MM.1S (cell line): ENCODE data around the gene ITGA6.

Experiments used
- DNase-seq: peaks from one replicate; pipeline ENCODE4 v3.0.0-alpha.2; 2015
- H2AFZ ChIP-seq: fragments of 300-600 bp; sonication (generic); 2 replicates; pipeline ENCODE4 v1.6.0; 2016; ENCODE audit warnings: antibody characterized with exemption, low read length
- H3F3A ChIP-seq: fragments of 300-600 bp; sonication (generic); 2 replicates; pipeline ENCODE4 v1.6.1; 2016; ENCODE audit warnings: mild to moderate bottlenecking, antibody characterized with exemption, low read length, moderate library complexity, mixed read lengths; ENCODE audit not compliant: insufficient read depth
- H3K27ac ChIP-seq: fragments of 300-600 bp; sonication (generic); 2 replicates; pipeline ENCODE4 v1.5.1; 2016; ENCODE audit warnings: mild to moderate bottlenecking, low read length
- H3K27me3 ChIP-seq: fragments of 300-600 bp; sonication (generic); replicated peaks from 2 replicates; pipeline ENCODE4 v1.6.0; 2016; ENCODE audit warnings: low read length; ENCODE audit not compliant: insufficient read depth
- H3K36me3 ChIP-seq: fragments of 300-600 bp; sonication (generic); replicated peaks from 2 replicates; pipeline ENCODE4 v1.6.1; 2016; ENCODE audit warnings: mild to moderate bottlenecking, low read length, mixed read lengths; ENCODE audit not compliant: insufficient read depth
- H3K4me1 ChIP-seq: fragments of 300-600 bp; sonication (generic); 2 replicates; pipeline ENCODE4 v1.6.1; 2016; ENCODE audit warnings: low read length, mixed read lengths
- H3K4me2 ChIP-seq: fragments of 300-600 bp; sonication (generic); 2 replicates; pipeline ENCODE4 v1.6.0; 2016; ENCODE audit warnings: low read depth, low read length
- H3K4me3 ChIP-seq: fragments of 300-600 bp; sonication (generic); 2 replicates; pipeline ENCODE4 v1.5.1; 2016; ENCODE audit warnings: low read length, mixed read lengths
- H3K79me2 ChIP-seq: fragments of 300-600 bp; sonication (generic); 2 replicates; pipeline ENCODE4 v1.6.1; 2016; ENCODE audit warnings: mixed run types, low read length, mixed read lengths
- H3K9ac ChIP-seq: fragments of 300-600 bp; sonication (generic); 2 replicates; pipeline ENCODE4 v1.6.1; 2016; ENCODE audit warnings: low read length, mixed read lengths
- H3K9me2 ChIP-seq: fragments of 300-600 bp; sonication (generic); replicated peaks from 2 replicates; pipeline ENCODE4 v1.6.1; 2016; ENCODE audit warnings: mild to moderate bottlenecking, low read length, mixed read lengths; ENCODE audit not compliant: insufficient read depth
- H3K9me3 ChIP-seq: fragments of 300-600 bp; sonication (generic); replicated peaks from 2 replicates; pipeline ENCODE4 v1.6.1; 2016; ENCODE audit warnings: mild to moderate bottlenecking, low read length, mixed read lengths; ENCODE audit not compliant: insufficient read depth
- H4K20me1 ChIP-seq: fragments of 300-600 bp; sonication (generic); 2 replicates; pipeline ENCODE4 v1.6.1; 2016; ENCODE audit warnings: mild to moderate bottlenecking, low read length, moderate library complexity, mixed read lengths; ENCODE audit not compliant: insufficient read depth
- EZH2 ChIP-seq: fragments of 300-600 bp; sonication (generic); optimal IDR thresholded peaks from 2 replicates; pipeline ENCODE3; 2017; ENCODE audit warnings: low read depth, mild to moderate bottlenecking, antibody characterized with exemption, low read length, mixed read lengths
- EZH2phosphoT487 ChIP-seq: fragments of 300-600 bp; sonication (generic); IDR thresholded peaks from 2 replicates; pipeline ENCODE4 v1.6.1; 2018; ENCODE audit warnings: antibody characterized with exemption, low read length
- TF ChIP-seq, protein P1 (sequence below): fragments of 300-600 bp; sonication (generic); IDR thresholded peaks from 2 replicates; pipeline ENCODE4 v1.5.1; 2016; ENCODE audit warnings: antibody characterized with exemption, low read length, mixed read lengths

The ITGA6 gene

DNA sequence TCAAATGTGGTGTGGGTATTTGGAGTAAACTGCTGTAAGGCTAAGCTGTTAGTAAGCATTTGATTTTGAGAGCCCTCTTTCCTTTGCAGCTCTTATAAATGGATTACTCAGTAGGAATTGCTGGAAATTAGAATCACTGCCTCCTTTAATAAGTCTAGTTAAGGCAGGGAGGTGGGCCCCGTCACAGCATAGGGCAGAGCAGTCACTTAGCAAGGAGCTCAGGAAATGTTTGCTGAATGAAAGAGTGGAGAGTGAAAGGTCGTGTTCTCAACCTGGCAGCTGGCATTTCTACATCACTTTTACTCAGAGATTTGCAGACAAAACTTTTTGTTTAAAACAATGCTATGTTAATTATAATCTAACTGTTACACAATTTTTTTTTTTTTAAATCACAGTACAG, 25.5 kb downstream of the ITGA6 start:
- H3K36me3 ChIP-seq, result no peaks in the 10 kb centered on the region
- peaks cover 20% of the 10 kb centered on the region for H3K4me1 ChIP-seq
- no peaks in the 10 kb centered on the region for H3K9me3 ChIP-seq
- H3K79me2 ChIP-seq, result no peaks in the 10 kb centered on the region
- no peak for TF ChIP-seq EZH2phosphoT487
- TF ChIP-seq EZH2, result no peak
- TF ChIP-seq, protein P1, sequence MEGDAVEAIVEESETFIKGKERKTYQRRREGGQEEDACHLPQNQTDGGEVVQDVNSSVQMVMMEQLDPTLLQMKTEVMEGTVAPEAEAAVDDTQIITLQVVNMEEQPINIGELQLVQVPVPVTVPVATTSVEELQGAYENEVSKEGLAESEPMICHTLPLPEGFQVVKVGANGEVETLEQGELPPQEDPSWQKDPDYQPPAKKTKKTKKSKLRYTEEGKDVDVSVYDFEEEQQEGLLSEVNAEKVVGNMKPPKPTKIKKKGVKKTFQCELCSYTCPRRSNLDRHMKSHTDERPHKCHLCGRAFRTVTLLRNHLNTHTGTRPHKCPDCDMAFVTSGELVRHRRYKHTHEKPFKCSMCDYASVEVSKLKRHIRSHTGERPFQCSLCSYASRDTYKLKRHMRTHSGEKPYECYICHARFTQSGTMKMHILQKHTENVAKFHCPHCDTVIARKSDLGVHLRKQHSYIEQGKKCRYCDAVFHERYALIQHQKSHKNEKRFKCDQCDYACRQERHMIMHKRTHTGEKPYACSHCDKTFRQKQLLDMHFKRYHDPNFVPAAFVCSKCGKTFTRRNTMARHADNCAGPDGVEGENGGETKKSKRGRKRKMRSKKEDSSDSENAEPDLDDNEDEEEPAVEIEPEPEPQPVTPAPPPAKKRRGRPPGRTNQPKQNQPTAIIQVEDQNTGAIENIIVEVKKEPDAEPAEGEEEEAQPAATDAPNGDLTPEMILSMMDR, result no peak
- no peaks in the 10 kb centered on the region for H3K9me2 ChIP-seq
- H3K27ac ChIP-seq, result no peak overlapping the region
- H3K9ac ChIP-seq, result no peak overlapping the region
- no peak overlapping the region for H3K4me3 ChIP-seq
- H3F3A ChIP-seq, result no peaks in the 10 kb centered on the region
- no peaks in the 10 kb centered on the region for H4K20me1 ChIP-seq
- H3K27me3 ChIP-seq, result no peaks in the 10 kb centered on the region
- no peak for DNase-seq
- no peak overlapping the region for H3K4me2 ChIP-seq
- H2AFZ ChIP-seq, result no peak overlapping the region

DNA sequence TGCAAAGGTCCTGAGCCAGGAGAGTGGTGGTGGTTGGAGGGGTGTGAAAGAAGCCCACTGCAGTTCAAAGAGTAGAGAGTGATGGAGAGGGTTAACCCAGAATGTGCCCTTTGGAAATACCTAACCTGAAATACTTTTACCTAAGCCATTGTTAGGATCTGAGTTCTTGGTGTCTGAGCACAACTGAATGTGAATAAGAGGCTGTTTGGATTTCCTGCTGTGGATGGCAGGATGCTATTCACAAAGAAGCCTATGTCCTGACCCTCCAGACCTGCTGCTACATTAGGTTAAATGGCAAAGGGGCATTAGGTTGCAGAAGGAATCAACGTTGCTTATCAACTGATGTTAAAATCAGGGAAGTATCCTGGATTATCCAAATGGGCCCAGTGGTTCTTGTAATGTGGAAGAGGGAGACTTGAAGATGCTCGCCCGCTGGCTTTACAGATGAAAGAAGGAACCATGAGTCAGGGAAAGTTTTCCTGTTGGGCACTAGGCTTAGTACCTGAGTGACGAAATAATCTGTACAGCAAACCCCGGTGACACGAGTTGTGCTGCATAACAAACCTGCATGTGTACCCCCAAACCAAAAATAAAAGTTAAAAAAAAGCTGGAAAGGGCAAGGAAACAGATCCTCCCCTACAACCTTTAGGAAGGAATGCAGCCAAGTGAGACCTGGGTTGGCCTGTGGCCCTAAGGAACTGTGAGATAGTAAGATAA, 27.2 kb downstream of the ITGA6 start:
- Histone ChIP-seq H3K27ac (no peak overlapping the region), H3K4me2 (no peak overlapping the region)

DNA sequence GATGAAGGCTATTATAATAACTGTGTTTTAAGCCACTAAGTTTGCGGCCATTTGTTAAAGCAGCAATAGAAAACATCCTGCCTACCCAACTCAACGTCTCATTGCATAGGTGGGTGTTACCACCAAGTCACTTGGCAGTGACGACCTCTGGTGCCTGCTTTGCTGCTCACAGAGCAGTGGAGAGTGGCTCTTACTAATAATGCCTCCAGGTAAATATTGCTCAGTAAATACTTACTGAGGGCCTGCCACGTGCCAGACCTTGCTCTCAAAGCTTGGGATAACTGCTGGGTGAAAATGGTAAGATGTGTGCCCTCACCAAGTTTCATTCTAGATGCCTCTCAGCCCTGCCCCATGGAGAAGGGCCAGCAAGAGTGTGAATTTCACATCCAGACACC, 27.7 kb downstream of the ITGA6 start:
- no peak for TF ChIP-seq EZH2phosphoT487
- TF ChIP-seq, protein P1, result no peak
- TF ChIP-seq EZH2, result no peak
- Histone ChIP-seq H4K20me1 (no peaks in the 10 kb centered on the region), H3K9me3 (no peaks in the 10 kb centered on the region), H3K9me2 (no peaks in the 10 kb centered on the region), H3K27ac (no peak overlapping the region), H3K9ac (no peak overlapping the region), H3K36me3 (no peaks in the 10 kb centered on the region), H3K4me1 (peaks cover 20% of the 10 kb centered on the region), H2AFZ (no peak overlapping the region), H3F3A (no peaks in the 10 kb centered on the region), H3K4me2 (no peak overlapping the region), H3K79me2 (no peaks in the 10 kb centered on the region), H3K4me3 (no peak overlapping the region), H3K27me3 (no peaks in the 10 kb centered on the region)
- DNase-seq, result no peak

More for the DNA sequence above, 27.2 kb downstream of the ITGA6 start:
- no peak overlapping the region for H3K4me3 ChIP-seq
- peaks cover 20% of the 10 kb centered on the region for H3K4me1 ChIP-seq
- no peaks in the 10 kb centered on the region for H3K27me3 ChIP-seq
- no peaks in the 10 kb centered on the region for H3K9me2 ChIP-seq
- no peaks in the 10 kb centered on the region for H3K9me3 ChIP-seq
- H3F3A ChIP-seq, result no peaks in the 10 kb centered on the region
- TF ChIP-seq EZH2 (no peak), EZH2phosphoT487 (no peak)
- TF ChIP-seq, protein P1, result no peak
- no peak overlapping the region for H2AFZ ChIP-seq
- H3K79me2 ChIP-seq, result no peaks in the 10 kb centered on the region
- H3K9ac ChIP-seq, result no peak overlapping the region
- DNase-seq, result no peak
- H3K36me3 ChIP-seq, result no peaks in the 10 kb centered on the region
- H4K20me1 ChIP-seq, result no peaks in the 10 kb centered on the region
